ENCODE data around the gene SLC38A11.
"Not testable (repeated sequence)": the region's sequence is repeated elsewhere in the genome, so short reads cannot be mapped to it uniquely, and the experiment has no call there.

Gene SLC38A11

DNA sequence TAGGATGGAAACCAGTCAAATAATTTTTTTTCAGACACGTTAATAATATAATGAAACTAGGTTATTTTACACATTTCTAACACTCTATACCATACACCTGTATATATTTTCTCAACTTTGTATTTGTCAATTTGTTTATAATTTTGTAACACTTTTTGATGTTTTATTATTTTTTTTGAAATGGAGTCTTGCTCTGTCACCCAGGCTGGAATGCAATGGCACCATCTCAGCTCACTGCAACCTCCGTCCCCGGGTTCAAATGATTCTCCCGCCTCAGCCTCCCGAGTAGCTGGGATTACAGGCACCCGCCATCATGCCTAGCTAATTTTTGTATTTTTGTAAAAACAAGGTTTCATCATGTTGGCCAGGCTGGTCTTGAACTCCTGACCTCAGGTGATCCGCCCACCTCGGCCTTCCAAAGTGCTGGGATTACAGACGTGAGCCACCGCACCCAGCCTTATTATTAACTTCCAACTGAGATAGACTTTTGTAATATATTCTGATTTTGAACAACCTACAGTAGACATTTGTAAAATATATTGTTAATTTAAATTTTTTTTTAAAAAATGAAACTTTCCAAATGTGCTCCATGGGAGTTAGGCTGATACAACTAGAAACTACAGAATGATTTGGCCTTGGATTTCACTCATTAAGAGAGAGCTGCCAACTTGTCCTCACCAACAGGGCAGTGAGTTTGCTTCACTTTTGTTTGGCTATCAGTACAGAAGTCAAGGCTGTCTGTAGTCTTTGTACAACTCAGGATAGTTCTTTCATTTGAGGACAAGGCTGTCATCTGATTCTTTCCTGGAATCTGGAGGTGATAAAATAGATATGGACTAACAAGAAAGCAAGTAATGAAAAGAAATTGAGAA is 79.8 kb downstream of the SLC38A11 start:
- DNase-seq, result no peak

GRCh38 chr2:164873210-164873908 is 82.0 kb downstream of the SLC38A11 start:
- DNase-seq, result no peak

DNA sequence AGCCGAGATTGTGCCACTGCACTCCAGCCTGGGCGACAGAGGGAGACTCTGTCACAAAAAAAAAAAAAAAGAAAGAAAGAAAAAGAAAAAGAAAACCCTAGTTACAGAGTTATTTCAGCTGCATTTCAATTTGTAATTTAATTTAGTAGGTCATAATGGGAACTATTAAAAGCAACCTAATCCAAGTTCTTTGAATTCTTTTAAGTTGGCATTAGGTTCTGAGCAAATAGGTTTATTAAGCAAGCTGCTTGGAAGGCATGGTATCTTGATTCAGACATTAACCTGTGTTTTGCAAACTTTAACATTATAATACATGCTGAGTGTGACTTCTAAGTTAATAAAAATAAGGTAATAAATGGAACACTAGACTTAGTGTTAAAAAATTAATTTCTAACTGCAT is 83.9 kb downstream of the SLC38A11 start:
- DNase-seq, result no peak

GRCh38 chr2:164869420-164869772 is 85.9 kb downstream of the SLC38A11 start:
- DNase-seq, result no peak

DNA sequence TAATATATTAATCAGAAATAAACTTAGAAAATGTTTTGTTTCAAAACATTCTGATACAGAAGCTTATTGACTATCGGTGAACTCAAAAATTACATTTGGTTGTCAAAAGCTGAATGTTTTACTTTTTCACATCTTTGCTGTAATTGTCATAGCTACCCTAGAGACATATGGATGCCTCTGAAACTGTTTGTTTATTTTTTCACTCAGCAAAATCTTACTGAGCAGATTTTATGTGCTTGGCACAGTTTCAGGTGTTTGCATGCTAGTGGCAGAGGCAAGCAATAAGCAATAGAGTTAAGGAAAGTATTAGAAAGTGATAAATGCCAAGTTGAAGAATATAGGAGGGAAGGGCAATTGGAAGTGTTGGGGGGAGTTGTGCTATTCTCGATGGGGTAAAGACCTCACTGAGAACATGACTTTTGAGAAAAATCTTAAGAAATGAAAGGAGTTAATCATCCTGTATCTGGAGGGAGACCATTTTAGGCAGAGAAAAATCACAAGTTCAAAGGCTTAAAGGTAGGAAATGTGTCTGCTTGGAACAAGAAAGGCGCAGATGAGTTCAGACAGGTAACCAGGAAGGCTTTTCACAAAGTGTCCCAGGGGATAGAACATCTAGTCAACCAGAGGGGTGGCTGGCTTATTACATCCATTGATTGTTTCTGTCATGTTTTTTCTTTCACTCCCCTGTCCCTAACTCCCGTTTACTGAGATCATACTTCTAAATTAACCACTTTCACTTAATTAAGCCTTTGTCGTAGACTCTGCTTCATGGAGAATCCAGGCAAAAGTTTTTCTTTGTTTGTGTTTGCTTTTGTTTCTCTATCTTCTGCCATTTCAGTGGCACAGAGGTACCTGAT is 86.5 kb downstream of the SLC38A11 start:
- no peak for DNase-seq

GRCh38 chr2:164867779-164868397 is 87.4 kb downstream of the SLC38A11 start:
- DNase-seq, result no peak

DNA sequence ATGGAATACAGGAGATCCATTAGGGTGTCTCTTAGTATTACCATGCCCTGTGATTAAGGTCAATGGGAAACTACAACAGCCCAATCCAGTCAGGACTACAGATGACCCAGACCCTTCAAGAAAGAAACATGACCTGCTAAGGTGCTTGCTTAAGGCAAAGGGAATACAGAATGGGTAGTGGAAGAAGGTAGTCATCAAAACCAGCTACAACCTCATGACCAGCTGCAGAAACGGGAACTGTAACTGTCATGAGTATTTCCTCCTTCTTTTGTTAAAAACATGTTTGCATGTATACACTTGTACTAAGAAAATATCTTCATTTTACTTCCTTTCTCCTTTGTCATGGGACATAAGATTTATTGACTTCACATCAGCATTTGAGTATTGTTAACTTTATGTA is 88.9 kb downstream of the SLC38A11 start:
- DNase-seq, result not testable (repeated sequence)

DNA sequence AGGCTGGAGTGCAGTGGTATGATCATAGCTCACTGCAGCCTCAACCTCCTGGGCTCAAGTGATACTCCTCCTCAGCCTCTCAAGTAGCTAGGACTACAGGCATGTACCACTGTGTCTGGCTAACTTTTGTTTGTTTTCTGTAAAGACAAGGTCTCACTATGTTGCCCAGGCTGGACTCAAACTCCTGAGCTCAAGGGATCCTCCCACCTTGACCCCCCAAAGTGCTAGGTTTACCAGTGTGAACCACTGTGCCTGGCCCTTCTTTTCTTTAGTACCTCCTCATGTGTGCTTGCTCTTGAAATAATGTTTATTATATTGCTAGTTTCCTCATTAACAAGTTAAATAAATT is 94.7 kb downstream of the SLC38A11 start:
- DNase-seq, result no peak

DNA sequence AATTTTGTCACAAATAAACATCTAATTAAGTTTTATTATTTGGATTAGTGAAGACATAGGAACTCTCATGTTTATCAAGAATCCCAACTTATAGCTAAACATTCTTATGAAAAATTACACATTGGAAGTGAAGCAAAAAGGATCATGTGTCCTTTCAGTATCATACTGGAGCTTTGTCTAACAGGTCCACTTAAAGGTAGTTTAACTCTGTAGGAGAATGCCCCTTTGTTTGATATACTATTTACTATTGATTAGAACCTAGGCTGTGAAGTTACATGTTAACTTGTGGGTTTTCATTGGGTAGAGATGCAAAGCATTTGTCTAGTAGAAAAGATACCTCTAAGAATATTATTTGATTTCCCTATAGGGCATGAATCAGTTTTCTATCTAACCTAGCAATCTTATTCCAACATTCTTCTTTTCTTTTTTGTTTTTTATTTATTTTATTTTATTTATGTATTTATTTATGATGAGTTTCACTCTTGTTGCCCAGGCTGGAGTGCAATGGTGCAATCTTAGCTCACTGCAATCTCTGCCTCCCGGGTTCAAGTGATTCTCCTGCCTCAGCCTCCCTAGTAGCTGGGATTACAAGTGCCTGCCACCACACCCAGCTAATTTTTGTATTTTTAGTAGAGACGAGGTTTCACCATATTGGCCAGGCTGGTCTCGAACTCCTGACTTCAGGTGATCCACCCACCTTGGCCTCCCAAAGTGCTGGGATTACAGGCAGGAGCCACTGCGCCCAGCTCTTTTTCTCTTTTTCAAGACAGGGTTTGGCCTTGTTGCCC is 95.2 kb downstream of the SLC38A11 start:
- not testable (repeated sequence) for DNase-seq

GRCh38 chr2:164859251-164859818 is 96.0 kb downstream of the SLC38A11 start:
- no peak for DNase-seq

- no peak for DNase-seq
Observed at GRCh38 chr2:164852086-164852485, 103.2 kb downstream of the SLC38A11 start.

- DNase-seq, result no peak
Observed at GRCh38 chr2:164850235-164850634, 105.1 kb downstream of the SLC38A11 start.

- DNase-seq, result no peak
Observed at GRCh38 chr2:164849506-164849905, 105.8 kb downstream of the SLC38A11 start.

GRCh38 chr2:164847981-164848741 is 107.2 kb downstream of the SLC38A11 start:
- DNase-seq, result no peak

DNA sequence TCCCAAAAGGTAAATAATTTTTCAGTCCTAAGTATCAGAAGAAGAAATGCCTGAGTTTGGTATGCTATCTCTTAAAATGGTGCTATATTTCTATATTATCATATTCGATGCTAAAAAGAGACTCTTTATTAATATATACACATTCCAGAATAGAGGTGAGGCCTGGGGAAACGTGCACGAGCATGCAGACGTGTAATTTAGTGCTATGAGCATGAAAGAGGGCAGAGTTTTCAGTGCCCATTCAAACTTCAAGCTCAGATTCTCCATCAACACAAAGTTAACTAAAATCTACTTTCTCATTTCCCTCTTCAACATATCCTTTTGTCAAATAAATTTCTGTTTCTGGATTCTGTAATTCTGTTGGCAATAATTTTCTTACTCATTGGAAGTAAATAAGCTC is 108.0 kb downstream of the SLC38A11 start:
- no peak for DNase-seq

- DNase-seq, result no peak
Observed at GRCh38 chr2:164846276-164846675, 109.0 kb downstream of the SLC38A11 start.
